Epidermal melanocyte (primary cell): ENCODE results near the gene ICOS.

Experiments
- DNase-seq: peaks from one replicate; pipeline ENCODE4 v3.0.0; 2011; ENCODE audit warnings: low spot score; ENCODE audit not compliant: insufficient read length

The ICOS gene

GRCh38 chr2:204008352-204008751 lies 71.8 kb downstream of the ICOS start:
- DNase-seq, result no peak

- DNase-seq, result no peak
Measured at GRCh38 chr2:204010628-204011560, 74.3 kb downstream of the ICOS start.
